ENCODE measurements around the gene CAGE1. TPM values are rescaled to one million over a fixed set of nuclear protein-coding genes. Genes with fewer than 3 reads are reported as not detected.

Gene CAGE1
- total and polyA plus RNA-seq, 2 donors (not counting 3 experiments of a cell fraction or from before 2014, with no cell fraction given), result not detected

DNA sequence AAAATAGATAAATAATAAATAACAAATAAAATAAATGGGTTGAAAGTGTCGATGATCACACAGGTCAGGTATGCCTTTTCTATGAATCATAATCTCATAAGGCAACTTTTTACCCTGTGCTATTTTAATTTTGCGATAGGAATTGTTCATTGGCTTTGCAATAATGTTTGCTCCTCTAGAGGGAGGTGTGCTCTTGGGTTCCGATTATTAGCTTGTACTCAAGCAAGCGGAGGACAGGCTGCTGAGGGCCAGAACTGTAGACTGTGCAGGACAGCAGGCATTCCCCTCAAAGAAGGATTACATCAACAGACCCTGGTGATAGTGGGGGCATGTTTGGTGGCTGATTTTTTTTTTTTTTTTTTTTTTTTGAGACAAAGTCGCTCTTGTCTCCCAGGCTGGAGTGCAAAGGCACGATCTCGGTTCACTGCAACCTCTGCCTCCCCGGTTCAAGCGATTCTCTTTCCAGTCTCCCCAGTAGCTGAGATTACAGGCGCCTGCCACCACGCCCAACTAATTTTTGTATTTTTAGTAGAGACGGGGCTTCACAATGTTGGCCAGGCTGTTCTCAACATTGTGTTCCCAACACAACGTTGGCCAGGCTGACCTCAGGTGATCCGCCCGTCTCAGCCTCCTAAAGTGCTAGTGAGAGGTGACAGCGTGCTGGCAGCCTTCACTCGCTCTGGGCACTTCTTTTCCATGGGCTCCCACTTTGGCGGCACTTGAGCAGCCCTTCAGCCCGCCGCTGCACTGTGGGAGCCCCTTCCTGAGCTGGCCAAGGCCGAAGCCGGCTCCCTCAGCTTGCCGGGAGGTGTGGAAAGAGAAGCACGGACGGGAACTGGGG is 35.6 kb upstream of the CAGE1 start:
- Histone ChIP-seq H3K79me2 (ENCODE audit: control insufficient read depth, insufficient read depth, low read length) (no peaks in the 10 kb centered on the region), H3K9me3 (replicated peaks; ENCODE audit: control insufficient read depth, insufficient read depth, low read length) (no peaks in the 10 kb centered on the region), H4K20me1 (replicated peaks; ENCODE audit: control insufficient read depth, extremely low read depth, insufficient read depth, low read length) (no peaks in the 10 kb centered on the region), H3K9ac (replicated peaks; ENCODE audit: extremely low read depth, insufficient read depth, low read length) (no peak overlapping the region), H3K4me1 (ENCODE audit: control insufficient read depth, extremely low read depth, insufficient read depth, low read length) (no peaks in the 10 kb centered on the region), H3K27me3 (ENCODE audit: control insufficient read depth in 2 of 2, insufficient read depth in 2 of 2, low read length in 2 of 2) (no peaks in the 10 kb centered on the region), H3K4me3 (replicated peaks in 1 of 3; ENCODE audit: insufficient read depth in 1 of 3, low read depth in 1 of 3, low read length in 3 of 3) (no peak overlapping the region), H2AFZ (ENCODE audit: low read depth, low read length) (no peak overlapping the region), H3K27ac (ENCODE audit: insufficient read depth, low read depth, low read length) (no peak overlapping the region), H3K4me2 (ENCODE audit: insufficient read depth, low read length) (no peak overlapping the region), H3K36me3 (ENCODE audit: control insufficient read depth in 2 of 2, extremely low read depth in 1 of 2, insufficient read depth in 2 of 2, low read length in 2 of 2) (no peaks in the 10 kb centered on the region), H3K9me1 (replicated peaks; ENCODE audit: control insufficient read depth, extremely low read depth, insufficient read depth, low read length) (no peaks in the 10 kb centered on the region)
- intact Hi-C loops (cut with micrococcal nuclease), result loop anchor here (2.0 to 10.0 kb wide), 2 partner anchors 190 to 1170 kb away; no protein-coding TSS in a partner anchor
- dilution Hi-C loops (cut with MboI; ENCODE audit: extremely low pct_ligation_motif_present, low sequenced_read_pairs), result no loop called here
- POLR2A ChIA-PET, result no interaction called here
- FAIRE-seq (no peak), DNase-seq (ENCODE audit: low read depth, low spot score) (peak; percentile 6)
- BruUV-seq (replicated peaks), result no TSS peak
- TF ChIP-seq CTCF (IDR thresholded peaks at IDR 0.05; ENCODE audit: extremely low read depth in 1 of 2, insufficient read depth in 1 of 2, low read depth in 1 of 2, low read length in 2 of 2), result peak in 1 of 2 donors; percentile 12
- no peak for TF ChIP-seq FOS (IDR thresholded peaks at IDR 0.05; ENCODE audit: borderline replicate concordance, insufficient read depth, low read length)
- CTCF ChIA-PET, result interaction anchor here (0.8 to 1.0 kb wide), 2 partner anchors 172 to 190 kb away, joined by 3 to 4 read pairs; no protein-coding TSS in a partner anchor

DNA sequence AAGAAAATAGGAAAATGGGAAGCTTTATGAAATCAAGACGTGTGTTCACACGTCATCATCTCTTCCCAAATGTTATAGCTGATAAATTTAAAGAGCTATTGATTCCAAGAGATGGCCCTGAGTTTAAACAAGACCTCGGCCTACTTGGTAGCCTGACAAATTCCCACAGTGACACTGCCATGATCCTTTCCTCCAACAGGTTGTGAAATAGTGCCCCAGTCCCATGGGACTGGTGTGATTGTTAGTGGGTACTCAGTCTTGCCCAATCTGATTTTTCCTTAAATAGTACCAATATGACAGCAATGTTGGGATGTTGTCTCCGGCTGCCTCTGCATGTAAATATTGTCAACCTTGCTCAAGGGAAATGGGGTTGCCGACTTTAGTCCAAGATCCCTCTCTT is 34.5 kb upstream of the CAGE1 start:
- Histone ChIP-seq H3K9ac (replicated peaks; ENCODE audit: extremely low read depth, insufficient read depth, low read length) (no peak overlapping the region), H3K9me3 (replicated peaks; ENCODE audit: control insufficient read depth, insufficient read depth, low read length) (no peaks in the 10 kb centered on the region), H3K4me1 (ENCODE audit: control insufficient read depth, extremely low read depth, insufficient read depth, low read length) (no peaks in the 10 kb centered on the region), H4K20me1 (replicated peaks; ENCODE audit: control insufficient read depth, extremely low read depth, insufficient read depth, low read length) (no peaks in the 10 kb centered on the region), H3K9me1 (replicated peaks; ENCODE audit: control insufficient read depth, extremely low read depth, insufficient read depth, low read length) (no peaks in the 10 kb centered on the region), H3K79me2 (ENCODE audit: control insufficient read depth, insufficient read depth, low read length) (no peaks in the 10 kb centered on the region), H3K27ac (ENCODE audit: insufficient read depth, low read depth, low read length) (no peak overlapping the region), H3K4me3 (replicated peaks in 1 of 3; ENCODE audit: insufficient read depth in 1 of 3, low read depth in 1 of 3, low read length in 3 of 3) (no peak overlapping the region), H2AFZ (ENCODE audit: low read depth, low read length) (no peak overlapping the region), H3K4me2 (ENCODE audit: insufficient read depth, low read length) (no peak overlapping the region), H3K36me3 (ENCODE audit: control insufficient read depth in 2 of 2, extremely low read depth in 1 of 2, insufficient read depth in 2 of 2, low read length in 2 of 2) (no peaks in the 10 kb centered on the region), H3K27me3 (ENCODE audit: control insufficient read depth in 2 of 2, insufficient read depth in 2 of 2, low read length in 2 of 2) (no peaks in the 10 kb centered on the region)
- dilution Hi-C loops (cut with MboI; ENCODE audit: extremely low pct_ligation_motif_present, low sequenced_read_pairs), result no loop called here
- no TSS peak for BruUV-seq (replicated peaks)
- no peak for DNase-seq (ENCODE audit: low read depth, low spot score)
- intact Hi-C loops (cut with micrococcal nuclease), result loop anchor here (2.0 to 10.0 kb wide), 2 partner anchors 191 to 1169 kb away; no protein-coding TSS in a partner anchor
- ChIA-PET POLR2A (no interaction called here), CTCF (no interaction called here)
- no peak for TF ChIP-seq FOS (IDR thresholded peaks at IDR 0.05; ENCODE audit: borderline replicate concordance, insufficient read depth, low read length)
- TF ChIP-seq MAX (IDR thresholded peaks at IDR 0.05; ENCODE audit: insufficient read depth, insufficient read length), result no peak
- no peak for TF ChIP-seq EZH2 (IDR thresholded peaks at IDR 0.05; ENCODE audit: borderline replicate concordance, low read depth, low read length, severe bottlenecking)
- no peak for TF ChIP-seq GATA2 (IDR thresholded peaks at IDR 0.05; ENCODE audit: insufficient read depth, insufficient read length, low read depth, low read length)
- no peak for TF ChIP-seq JUN (IDR thresholded peaks at IDR 0.05; ENCODE audit: borderline replicate concordance, insufficient read depth, insufficient read length, low read depth)
- TF ChIP-seq POLR2A (IDR thresholded peaks at IDR 0.05; ENCODE audit: low read depth, low read length), result no peak
- TF ChIP-seq MYC (IDR thresholded peaks at IDR 0.05; ENCODE audit: low read depth, low read length), result no peak
- no peak for TF ChIP-seq CTCF (IDR thresholded peaks at IDR 0.05; ENCODE audit: extremely low read depth in 1 of 2, insufficient read depth in 1 of 2, low read depth in 1 of 2, low read length in 2 of 2)
- no peak for TF ChIP-seq POLR2AphosphoS5 (IDR thresholded peaks at IDR 0.05; ENCODE audit: insufficient read depth, low read depth, low read length)
- FAIRE-seq, result no peak

Data from endothelial cell of umbilical vein (primary cell).